Right hindlimb (tissue), 1 donor: ENCODE results near the gene LBP.
"Not testable (repeated sequence)": the region's sequence is repeated elsewhere in the genome, so short reads cannot be mapped to it uniquely, and the experiment has no call there.

Experiments
- DNase-seq: peaks from one replicate; pipeline ENCODE4 v3.0.0-alpha.2; 2018

LBP gene

DNA sequence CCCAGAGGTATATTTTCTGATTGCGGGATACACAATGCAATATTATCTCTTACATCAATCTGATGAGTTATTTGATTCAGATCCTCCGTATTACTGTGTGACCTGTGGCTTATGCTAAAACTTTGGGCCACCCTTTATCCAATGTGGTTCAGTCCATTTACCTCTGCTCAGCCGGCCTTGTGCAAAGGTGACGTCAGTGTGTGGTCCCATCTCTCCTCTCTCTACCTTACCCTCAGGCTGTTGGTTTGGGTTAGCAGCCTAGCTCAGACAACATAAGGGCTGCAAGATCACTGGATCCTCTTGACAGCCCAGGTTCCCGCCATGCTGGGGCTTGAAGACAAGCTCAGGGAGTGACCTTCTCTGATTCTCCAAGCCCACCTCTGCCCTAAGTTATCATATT lies 55.8 kb downstream of the LBP start:
- no peak for DNase-seq

DNA sequence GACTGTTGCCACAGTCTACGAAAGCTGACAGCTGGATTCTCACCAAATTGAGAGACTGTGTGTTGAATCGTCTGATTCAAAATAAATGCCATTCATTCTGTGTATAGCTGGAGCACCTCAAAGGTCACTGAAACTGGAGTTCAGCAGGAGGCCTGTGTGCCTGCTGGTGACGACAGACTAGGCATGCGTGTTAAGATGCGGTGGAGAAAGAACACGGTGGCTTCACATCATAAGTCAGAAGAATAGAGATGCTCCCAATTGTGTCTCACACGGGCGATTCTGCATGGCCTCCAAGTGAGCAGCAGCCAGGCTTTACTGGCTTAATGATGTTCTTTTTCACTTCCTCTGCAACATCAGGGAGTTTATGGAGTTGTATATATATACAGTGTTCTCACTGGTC lies 56.5 kb downstream of the LBP start:
- no peak for DNase-seq

DNA sequence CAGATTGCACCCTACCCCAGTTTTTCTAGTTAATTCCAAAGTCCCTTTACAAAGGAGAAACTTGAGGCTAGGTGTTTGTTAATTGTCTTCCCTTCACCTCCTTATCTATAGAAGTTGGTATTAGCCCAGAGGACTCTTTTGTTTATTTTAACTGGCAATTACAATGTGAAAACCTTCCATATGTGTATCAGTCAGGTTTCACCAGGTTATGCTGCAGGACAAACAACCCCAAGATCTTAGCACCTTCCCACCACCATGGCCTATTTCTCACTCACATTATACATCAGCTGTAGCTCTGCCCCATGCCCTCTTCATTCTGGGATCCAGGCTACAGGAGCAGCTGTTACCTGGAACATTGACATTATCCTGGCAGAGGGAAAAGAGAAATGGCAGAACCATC lies 57.7 kb downstream of the LBP start:
- no peak for DNase-seq

DNA sequence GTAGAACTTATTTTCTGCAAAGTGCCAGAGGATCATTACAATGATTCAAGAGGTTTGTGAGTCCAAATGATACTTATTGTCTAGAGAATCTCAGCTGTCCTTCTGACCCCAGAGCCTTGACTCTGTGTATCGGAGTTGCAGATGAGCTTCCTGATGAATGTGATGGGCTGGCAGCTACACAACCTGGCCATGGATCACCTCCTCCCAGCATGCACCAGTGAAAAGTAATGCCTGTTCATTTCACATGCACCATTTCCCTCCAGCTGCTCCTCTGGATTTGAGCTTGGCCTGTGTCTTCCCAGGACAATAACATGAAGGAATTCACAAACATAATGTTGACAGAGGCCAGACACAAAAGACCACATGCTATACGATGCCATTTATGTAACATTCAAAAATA lies 58.9 kb downstream of the LBP start:
- no peak for DNase-seq

DNA sequence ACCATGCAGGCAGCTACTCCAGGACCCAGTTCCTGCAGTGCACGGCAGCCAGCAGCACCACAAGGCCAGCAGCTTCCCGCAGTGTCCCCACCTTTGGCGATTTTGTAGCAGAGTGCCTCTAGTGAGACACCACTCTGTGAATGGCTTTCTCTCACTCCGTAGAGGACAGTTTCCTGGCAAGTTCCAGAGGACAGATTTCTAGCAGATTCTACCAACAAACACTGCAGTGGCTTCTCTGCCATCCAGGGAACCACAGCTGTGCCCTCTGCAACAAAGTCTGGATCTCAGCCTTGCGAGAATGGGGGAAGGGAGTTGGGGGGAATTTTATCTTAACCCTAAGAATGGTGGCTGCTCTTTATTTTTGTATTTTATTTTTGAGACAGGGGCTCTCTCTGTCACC lies 60.2 kb downstream of the LBP start:
- DNase-seq, result no peak

DNA sequence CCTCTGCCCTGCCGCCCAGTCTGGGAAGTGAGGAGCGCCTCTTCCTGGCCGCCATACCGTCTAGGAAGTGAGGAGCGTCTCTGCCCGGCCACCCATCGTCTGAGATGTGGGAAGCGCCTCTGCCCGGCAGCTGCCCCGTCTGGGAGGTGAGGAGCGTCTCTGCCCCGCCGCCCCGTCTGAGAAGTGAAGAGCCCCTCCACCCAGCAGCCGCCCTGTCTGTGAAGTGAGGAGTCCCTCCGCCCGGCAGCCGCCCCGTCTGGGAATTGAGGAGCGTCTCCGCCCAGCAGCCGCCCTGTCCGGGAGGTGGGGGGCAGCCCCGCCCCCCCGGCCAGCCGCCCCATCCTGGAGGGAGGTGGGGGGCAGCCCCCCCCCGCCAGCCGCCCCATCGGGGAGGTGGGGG lies 61.0 kb downstream of the LBP start:
- no peak for DNase-seq

DNA sequence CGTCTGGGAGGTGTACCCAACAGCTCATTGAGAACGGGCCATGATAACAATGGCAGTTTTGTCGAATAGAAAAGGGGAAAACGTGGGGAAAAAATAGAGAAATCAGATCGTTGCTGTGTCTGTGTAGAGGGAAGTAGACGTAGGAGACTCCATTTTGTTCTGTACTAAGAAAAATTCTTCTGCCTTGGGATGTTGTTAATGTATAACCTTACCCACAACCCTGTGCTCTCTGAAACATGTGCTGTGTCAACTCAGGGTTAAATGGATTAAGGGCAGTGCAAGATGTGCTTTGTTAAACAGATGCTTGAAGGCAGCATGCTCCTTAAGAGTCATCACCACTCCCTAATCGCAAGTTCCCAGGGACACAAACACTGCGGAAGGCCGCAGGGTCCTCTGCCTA lies 61.5 kb downstream of the LBP start:
- not testable (repeated sequence) for DNase-seq

DNA sequence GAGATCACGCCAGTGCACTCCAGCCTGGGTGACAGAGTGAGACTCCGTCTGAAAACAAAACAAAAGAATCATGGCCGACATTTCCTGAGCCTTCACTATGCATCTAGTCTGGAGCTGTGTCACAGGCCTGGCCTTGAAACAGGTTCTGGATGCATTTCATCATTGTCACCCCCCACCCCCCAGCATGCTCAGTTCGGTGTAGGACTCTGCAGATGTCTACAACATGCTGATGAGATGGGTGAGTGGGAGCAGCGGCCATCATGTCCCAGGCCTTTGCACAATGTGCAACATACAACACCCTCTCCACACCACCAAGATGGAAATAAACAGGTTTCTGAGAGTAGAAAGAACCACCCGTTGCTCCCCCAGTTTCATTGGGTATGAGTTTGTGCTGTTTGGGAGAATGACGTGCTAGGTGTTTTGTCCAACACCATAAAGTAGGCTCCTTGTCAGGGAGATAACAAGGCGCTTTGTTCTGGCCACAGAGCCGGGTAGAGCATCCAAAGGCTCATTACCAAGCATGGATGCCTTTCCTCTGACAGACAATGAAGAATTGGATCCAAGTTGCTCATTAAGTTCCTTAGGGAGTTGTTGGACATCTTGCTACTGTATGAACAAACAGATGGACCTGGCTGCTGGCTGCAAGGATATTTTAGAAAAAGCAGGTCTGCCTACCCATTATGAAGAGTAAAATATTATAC lies 66.7 kb downstream of the LBP start:
- no peak for DNase-seq

DNA sequence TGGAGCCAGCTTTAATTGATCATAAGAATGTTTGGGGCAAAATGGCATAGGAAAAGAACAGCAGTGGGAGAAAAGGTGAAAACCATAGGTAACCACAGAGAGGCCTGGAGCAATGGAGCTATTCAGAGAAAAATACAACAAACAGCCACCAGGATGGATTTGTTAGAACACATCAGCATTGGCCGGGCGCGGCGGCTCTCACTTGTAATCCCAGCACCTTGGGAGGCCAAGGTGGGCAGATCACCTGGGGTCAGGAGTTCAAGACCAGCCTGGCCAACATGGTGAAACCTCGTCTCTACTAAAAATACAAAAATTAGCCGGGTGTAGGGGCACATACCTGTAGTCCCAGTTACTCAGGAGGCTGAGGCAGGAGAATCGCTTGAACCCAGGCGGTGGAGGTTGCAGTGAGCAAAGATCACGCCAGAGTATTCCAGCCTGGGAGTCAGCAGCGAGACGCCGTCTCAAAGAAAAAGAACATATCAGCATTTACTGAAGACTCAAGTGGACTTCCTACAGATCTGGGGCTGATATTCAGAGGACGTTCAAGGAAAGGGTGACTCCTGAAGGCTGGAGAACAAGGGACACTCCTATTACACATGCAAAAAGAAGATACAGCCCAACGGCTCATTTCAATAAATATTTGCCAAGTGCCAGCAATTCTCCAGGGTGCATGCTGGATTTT lies 68.6 kb downstream of the LBP start:
- no peak for DNase-seq

DNA sequence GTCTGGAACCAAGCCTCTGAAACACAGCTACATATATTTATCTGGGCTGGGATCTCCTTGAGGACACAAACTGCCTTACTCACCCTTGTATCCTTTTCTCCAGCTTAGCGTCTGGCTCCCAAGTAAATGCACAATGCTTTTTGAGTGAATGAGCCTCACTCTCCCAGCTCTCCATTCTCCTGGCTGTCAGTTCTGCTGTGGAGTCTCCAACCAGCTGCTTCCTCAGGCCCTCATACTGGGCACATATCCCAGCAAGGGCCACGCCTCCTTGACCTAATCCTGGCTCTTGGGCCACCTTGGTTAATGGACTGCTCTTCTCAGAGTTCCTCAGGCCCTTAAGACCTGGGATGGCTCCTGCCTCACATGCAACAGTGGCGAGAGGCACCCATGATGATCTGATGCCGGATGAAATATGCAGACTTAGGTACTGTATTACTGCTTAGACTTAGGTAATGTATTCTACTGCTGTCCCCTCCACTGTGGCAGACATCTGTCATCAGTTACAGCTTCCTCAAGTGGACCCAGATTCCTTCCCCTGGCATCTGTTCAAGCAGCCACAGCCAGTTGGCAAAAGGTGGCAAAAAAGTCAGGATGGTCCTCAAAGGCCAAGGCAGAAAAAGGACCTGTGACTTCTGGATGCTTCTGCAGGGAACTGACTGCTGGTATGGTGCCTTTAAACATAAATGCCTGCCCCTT lies 72.4 kb downstream of the LBP start:
- peak; percentile 50 for DNase-seq

DNA sequence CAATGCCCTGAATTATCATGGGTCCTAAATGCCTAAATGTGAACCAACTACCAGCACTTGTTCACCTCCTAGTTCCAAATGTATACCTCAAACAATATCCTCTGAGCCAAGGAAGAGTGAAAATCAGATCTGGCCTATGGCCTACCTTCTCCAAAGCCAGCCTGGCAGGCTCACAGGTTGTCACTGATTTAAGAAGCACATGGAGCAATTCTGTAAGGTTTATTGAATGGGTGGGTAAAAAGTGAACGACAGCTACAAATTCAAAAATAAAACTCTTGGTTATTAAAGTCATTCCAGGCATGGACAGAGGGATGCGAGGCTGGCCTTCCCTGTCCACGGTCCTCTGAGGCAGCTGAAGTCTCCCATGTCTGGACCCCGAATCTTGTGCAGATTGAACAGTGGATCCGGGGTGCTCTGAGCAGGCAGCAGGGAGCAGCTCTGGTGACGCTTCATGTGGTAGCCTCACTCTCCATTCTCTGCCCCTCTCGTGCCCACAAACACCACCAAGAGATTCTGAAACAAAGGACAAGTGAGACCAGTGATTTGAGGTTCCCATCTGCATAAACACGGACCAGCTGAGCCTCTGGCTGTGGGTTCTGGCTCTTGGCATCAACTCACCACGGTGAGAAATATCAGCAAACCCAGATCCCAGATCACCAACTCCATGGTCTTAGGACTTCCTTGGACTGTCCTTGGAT lies 74.3 kb downstream of the LBP start:
- DNase-seq, result no peak

DNA sequence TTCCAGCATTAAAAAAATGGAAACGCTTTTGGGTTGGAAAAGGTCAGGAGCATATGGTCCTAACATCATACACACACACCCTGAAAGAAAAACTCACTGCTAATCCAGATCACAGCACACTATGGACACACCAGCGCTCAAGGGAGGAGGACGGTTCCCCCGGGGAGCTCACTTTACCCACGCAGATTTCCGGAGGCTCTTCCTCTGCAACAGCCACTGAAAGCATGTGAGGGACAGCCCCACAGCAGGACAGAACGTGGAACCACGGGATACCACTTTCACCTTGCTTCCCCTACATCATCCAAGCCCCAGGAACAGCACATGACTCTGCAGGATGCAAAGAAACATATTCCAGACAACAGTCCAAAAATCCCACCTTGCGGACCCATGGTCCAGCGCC lies 75.6 kb downstream of the LBP start:
- DNase-seq, result no peak

DNA sequence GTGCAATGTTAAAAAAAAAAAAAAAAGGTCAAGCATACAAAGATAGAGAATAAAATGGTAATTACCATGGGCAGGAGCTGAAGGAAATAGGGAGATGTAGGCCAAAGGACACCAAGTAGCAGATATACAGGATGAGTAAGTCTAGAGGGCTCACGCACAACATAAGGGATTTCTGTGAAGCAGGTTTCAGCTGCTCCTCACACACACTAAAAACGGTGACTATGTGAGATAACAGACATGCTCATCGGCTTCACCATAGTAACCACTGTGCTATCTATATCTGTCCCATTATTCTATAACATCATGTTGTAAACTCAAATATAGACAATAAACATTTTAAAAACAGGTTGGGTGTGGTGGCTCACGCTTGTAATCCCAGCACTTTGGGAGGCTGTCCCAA lies 77.3 kb downstream of the LBP start:
- DNase-seq, result no peak

DNA sequence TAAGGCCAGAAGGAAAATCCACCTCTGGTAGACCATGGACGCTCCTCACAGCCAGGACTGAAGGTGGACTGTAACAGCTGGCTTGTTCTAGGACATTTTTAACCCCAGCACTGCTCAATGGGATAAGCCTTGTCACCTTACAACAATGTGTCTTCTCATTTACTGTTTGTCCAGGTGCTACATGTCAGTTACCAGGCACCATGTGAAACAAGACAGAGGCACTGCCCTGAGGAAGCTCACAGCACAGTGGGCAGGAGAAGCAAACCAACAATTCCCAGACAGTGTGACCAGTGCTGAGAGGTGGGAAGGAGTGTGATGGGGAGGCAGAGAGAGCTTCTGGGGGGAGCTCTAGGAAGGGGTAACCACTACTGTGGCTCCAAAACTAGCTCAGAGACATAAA lies 78.1 kb downstream of the LBP start:
- DNase-seq, result no peak

DNA sequence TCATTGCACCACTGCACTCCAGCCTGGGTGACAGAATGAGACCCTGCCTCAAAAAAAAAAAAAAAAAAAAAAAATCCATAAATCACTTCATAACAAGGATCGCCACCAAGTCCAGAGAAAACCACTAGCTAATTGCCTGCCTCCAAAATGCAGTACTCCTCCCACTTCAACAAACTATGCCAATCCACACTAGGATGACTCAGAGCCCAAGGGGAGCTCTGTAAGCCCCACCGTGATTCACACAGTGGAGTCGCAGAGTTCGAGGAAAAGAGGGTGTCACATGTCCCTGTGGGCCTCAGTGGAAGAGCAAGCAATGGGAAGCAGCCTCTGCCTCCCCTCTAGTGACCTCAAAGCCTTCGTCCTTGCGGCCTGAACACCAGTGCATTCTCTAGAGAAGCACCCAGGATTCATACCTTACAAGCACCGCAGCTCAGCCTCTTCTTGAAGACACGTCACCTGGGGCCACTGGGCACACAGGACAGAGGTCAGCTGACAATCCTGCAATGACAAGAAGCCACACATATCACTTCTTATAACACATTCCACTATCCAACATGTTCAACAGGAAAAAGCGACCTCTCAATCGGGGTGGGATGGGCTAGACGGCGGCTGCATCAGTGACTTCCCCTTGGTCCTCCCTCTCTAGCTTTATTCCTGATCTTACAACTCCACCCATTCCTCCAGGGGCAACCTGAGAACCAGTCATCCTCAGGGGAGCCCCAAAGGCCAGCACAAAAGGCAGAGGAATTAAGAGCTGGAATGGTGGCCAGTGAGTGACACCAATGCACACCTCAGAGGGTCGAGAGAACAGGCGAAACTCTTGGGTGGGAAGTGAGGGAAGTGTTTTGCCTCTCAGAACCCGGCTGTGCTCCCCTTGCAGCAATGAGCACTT lies 80.0 kb downstream of the LBP start:
- DNase-seq, result no peak
